OCI-LY3 (cell line): Measurements from ENCODE around the gene MLH3.

Experiments used
- EZH2phosphoT487 ChIP-seq: fragments of 200-600 bp; shearing (Covaris generic); IDR thresholded peaks from 2 replicates; pipeline ENCODE4 v1.6.1; 2018; ENCODE audit warnings: antibody characterized with exemption, mixed run types, low read depth
- TF ChIP-seq, protein P1 (sequence below): fragments of 200-600, 300-600 bp; sonication (generic); IDR thresholded peaks from 2 replicates; pipeline ENCODE4 v1.5.1; 2014; ENCODE audit warnings: antibody characterized with exemption, low read length, low read depth

DNA sequence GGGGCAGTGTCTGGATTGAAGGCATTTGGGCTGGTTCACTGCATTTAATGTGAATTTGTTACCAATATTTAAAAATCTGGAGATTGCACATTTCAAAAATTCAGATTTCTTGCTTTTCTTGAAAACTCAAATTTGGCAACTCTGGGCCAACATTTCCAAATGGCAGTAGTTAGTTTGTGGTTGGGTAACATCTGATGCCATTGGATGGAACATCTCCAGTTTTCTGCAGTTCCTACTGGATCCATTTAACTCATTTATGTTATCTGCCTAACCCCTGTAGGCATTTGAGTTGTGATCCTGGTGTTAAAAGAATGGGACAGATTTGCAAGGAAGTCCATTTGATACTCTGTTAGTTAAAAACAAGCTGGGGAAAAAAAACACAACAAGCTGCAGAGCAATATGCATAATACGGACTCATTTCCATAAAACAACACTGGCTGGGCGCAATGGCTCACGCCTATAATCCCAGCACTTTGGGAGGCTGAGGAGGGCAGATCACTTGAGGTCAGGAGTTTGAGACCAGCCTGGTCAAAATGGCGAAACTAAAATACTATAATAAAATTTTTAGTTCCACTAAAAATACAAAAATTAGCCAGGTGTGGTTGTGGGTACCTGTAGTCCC, 40.7 kb downstream of the MLH3 start:
- no peak for TF ChIP-seq EZH2phosphoT487
- TF ChIP-seq, protein P1, sequence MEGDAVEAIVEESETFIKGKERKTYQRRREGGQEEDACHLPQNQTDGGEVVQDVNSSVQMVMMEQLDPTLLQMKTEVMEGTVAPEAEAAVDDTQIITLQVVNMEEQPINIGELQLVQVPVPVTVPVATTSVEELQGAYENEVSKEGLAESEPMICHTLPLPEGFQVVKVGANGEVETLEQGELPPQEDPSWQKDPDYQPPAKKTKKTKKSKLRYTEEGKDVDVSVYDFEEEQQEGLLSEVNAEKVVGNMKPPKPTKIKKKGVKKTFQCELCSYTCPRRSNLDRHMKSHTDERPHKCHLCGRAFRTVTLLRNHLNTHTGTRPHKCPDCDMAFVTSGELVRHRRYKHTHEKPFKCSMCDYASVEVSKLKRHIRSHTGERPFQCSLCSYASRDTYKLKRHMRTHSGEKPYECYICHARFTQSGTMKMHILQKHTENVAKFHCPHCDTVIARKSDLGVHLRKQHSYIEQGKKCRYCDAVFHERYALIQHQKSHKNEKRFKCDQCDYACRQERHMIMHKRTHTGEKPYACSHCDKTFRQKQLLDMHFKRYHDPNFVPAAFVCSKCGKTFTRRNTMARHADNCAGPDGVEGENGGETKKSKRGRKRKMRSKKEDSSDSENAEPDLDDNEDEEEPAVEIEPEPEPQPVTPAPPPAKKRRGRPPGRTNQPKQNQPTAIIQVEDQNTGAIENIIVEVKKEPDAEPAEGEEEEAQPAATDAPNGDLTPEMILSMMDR = no peak
